OCI-M2 (cell line): ENCODE measurements around the gene DPEP2.

ENCODE experiments used
- DNase-seq: peaks from one replicate; lab custom pipeline; 2025; ENCODE audit not compliant: unreplicated experiment; lab: John Stamatoyannopoulos, UW

The DPEP2 gene

DNA sequence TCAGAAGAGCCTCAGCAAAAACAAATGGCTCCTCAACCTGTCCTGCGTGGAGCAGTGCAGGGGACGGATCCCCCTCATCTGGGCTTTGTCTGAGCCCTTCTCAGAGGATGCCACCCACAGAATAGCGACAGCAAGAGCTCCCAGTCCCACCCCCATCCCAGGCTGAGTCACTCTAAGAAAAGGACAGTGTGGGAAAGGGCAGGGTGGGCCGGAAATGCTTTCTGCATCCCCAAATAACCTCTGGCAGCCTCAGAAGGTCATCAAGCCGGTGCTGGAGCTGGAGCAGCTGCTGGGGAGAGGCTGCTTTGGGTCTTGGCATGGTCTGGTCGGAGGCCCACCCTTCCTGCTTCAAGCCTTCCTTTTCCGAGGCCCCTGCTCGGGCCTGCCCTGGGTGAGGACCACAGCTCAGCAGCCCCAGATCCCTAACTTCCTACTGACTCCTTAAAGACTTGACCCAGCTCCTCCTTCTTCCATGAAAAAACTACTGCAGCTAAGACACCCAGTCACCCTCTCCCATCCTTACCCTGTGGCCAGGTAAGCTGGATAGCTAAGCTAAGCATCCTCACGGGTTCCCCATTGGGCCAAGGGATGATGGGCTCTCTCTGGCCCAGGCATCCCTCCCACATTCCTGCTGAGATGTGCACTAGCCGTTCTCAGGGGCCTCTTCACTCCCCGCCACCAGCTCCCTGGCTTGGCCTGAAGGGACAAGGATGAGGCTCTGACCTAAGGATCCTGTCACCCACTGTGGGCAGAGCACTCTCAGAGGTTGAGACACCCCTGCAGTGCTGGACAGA is 39.6 kb downstream of the DPEP2 start:
- no peak for DNase-seq

DNA sequence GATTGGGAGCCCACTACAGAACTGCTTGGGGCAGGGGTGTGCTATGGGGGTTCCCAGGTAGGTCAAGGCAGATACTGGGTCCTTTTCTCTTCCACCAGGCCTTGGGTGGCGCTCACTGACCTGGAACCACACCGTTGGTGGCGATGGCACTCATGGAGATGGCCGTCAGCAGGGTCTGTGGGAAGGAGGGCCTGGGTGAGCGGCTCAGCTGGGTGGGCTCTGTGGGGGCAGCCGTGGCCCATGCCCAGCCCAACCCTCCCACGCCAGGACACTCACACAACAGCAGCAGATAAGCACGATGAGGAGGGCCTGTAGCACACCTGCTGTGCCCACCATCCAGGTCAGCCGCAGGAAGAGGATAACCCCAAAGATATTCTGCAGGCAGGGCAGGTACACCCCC is 41.7 kb downstream of the DPEP2 start:
- no peak for DNase-seq

- DNase-seq: no peak
These were observed 44.7 kb downstream of the DPEP2 start for GRCh38 chr16:67954421-67955196.

DNA sequence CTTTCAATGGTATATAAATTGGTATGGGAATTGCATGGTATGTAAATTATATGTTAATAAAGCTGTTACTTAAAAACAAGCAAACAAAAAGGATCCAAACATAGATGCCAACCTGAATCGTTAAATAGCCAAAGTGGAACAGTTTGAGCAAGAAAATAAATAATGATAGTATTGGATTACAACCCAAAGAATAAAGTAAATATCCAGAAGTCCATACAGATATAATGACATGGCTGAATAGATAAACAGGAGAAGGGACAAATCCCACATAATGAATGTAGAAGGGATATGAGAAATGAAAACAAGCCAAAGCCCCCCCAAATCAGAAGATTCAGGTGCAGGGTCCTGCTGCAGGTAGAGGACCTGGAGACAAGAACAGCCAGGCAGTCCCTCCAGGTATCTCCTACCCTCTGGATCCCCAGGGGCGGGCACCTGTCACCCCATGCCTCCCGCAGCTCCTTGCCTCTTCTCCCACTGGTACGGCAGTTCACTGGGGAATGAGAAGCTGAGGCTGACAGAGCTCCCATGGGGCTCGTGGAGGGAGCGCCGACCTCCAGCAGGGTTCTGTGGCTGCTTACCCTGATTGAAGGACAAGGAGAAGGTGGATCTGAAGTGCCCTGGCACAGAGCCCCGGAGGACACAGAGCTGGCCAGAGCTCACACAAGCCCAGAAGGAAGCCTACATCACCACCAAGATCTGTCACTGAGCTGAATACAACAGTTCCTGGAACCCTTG is 45.5 kb downstream of the DPEP2 start:
- DNase-seq: no peak

- DNase-seq: no peak
These were observed 47.8 kb downstream of the DPEP2 start for GRCh38 chr16:67951485-67951884.

DNA sequence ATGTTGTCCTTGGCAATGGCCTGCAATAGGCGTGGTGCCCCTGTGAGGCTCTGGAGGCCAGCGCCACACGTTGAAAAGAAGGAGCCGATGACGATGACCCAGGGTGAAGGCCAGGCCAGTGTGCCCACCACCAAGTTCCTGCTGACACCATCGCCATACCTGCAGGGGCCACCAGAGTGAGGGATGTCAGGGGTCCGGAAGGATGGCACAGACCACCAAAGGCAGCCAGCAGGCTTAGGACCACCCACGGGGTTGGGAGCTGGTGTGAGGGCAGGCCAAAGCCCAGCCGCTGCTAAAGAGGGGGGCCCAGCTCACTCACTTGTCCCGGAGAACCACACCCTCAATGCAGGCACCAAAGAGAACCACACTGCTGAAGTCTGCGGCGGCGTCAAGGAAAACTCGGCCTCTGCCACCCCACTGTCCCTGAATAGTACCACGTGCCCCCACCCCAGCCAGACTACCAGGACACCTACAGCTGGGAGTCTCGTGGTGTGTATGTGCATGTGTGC is 48.9 kb downstream of the DPEP2 start:
- DNase-seq: no peak

DNA sequence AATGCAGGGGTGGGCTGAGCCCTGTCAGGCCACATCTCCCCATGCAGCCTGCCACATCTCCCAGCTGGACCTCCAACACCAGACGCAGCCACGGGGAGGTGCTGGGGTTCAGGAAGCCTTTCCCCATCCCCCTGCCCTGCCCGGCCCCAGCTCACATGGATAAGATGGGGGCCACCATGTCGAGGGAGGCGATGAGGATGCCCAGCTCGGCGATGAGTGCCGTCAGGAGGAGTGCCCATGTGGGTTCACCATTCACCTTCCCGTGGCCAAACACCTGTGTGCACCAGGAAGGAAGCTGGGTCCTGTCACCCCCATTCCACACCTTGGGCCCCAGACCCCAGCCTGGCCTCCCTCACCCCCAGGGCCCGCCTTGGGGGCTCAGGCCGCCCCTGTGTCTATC is 49.6 kb downstream of the DPEP2 start:
- DNase-seq: no peak

- no peak for DNase-seq
These were observed 51.3 kb downstream of the DPEP2 start for GRCh38 chr16:67948015-67948414.

DNA sequence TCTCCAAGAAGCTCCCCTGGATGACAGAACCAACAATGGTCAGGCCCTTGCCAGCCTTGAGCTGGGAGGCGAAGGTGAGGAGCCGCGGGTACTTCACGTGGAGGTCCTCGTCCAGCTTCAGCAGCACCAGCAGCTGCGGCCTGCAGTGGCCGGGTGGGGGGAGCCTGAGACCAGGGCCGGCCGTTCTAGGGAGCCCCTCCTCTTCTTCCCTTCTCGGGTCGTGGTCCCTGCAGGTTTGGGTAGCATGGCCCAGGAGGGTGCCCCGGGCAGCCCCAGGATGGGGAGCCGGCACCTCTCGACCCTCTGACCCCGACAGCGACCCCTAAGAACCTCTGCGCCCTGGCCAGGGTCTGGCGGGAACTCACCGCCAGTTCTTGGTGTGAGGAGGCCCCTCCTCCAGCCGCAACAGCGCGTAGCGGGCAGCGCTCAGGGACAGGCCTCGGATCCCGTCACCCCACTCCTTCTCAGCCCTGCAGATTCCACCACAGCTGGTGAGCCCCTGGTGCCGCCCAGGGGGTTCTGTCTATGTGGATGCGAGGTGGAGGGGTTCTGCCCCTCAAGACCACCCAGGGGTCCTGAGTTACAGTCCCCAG is 52.2 kb downstream of the DPEP2 start:
- DNase-seq: no peak

GRCh38 chr16:67946128-67946569 is 53.1 kb downstream of the DPEP2 start:
- DNase-seq: no peak

DNA sequence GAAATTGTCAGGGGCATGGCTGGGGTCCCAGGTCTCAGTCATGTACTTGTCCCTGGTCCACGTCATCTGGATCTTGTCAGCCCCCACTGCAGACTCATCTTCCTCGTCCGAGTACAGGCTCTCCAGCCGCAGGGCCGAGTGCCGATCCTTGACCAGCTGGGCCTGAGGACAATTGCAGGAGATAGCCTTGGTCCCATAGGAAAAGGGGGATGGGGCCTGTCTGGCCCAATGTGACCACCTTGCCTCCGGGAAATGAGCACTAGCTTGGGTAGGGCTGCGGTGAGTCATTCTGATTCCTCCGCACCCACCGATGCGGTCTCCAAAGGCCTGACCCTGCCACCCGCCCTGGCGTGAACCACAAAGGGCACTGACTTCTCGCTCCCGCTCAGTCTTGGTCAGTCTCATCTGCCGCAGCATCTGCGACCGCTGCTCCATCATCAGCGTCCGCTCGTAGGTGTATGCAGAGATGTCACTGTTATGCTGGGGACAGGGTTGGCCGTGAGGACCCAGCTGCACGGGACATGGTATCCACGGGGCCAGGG is 53.8 kb downstream of the DPEP2 start:
- no peak for DNase-seq

GRCh38 chr16:67944690-67945391 is 54.4 kb downstream of the DPEP2 start:
- DNase-seq: no peak

DNA sequence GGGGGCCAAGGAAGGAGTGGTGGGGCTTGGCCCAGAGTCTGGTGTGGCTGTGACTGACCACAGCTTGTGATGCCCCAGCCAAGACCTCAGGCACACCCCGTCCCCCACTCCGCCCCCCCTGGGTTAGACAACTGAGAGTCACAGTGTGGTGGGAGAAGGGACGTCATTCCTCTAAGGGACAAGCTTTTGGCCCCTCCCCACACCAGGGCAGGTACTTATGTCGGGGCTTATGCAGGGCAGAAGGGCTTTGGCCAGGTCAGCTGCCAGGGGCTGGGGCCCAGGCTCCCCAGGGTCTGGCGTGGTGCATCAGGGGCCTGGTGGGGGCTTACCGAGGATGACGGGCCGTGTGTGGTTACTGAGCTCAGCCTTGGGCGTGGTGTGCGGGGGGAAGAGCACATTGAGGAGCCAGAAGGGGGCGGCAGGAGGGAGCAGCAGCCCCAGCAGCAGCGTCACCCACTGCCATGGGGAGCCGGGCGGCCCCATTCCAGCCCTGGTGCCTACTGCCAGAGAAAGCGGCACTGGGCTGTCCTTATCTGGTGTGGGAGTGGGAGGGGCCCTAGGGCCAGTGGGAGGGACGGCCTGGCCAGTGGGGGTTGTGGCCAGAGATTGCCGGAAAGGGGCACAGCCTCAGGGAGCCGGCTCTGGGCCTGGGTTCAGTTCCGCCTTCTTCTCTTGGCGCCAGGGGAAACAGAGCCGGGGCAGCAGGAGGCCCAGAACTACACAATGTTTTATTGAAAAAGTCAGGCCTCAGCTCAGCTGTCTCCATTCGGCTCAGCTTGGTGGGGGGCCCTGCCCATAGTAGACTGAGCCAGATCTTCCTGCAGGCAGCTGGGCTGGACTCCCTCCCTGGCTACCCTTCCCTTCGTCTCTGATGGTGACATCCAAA is 55.4 kb downstream of the DPEP2 start, which contains the start of gene LCAT:
LCAT (minus strand) TSS at position 502 of the 886 bp plus-strand sequence; CDS start at position 483, 19 bp downstream.
- DNase-seq: no peak

DNA sequence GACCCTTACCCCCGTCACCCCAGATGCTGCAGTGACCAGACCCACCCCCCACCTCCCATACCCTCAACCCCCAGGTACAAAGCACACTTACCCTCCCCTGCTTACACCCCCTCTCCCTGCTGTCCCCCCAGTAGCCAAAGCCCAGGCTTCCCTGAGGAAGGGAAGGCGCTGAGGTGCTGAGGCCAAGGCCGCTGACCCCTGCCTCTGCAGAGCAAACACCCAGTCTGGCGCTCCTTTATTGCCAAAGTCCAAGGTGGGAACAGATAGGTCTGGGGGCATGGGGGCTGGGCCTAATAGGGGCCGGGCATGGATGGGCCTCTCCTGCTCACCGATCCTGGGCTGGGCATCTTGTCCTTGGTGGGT is 56.0 kb downstream of the DPEP2 start:
- DNase-seq: no peak

GRCh38 chr16:67942510-67943255 is 56.6 kb downstream of the DPEP2 start:
- DNase-seq: no peak

- DNase-seq: no peak
These were observed 57.1 kb downstream of the DPEP2 start for GRCh38 chr16:67942200-67942509.

GRCh38 chr16:67941469-67942199 is 57.6 kb downstream of the DPEP2 start:
- DNase-seq: no peak
